Fibroblast of lung (primary cell): ENCODE results near the gene SPEN.
"Not testable (repeated sequence)": the region's sequence is repeated elsewhere in the genome, so short reads cannot be mapped to it uniquely, and the experiment has no call there.

ENCODE experiments used
- EZH2 ChIP-seq: IDR thresholded peaks from 2 replicates; pipeline ENCODE4 v1.5.1; 2012; ENCODE audit warnings: low read length, control low read depth, mild to moderate bottlenecking; ENCODE audit errors: missing control alignments
- TF ChIP-seq, protein P1 (sequence below), 2 donors: IDR thresholded peaks in 1 of 2; conservative IDR thresholded peaks in 1 of 2; 1 replicate in 1 of 2; 2 replicates in 1 of 2; pipeline ENCODE4 v1.5.1; 2011 to 2012; ENCODE audit warnings: low read length in 2 of 2, control low read depth in 1 of 2, inconsistent platforms in 1 of 2, low read depth in 1 of 2, mild to moderate bottlenecking in 1 of 2

DNA sequence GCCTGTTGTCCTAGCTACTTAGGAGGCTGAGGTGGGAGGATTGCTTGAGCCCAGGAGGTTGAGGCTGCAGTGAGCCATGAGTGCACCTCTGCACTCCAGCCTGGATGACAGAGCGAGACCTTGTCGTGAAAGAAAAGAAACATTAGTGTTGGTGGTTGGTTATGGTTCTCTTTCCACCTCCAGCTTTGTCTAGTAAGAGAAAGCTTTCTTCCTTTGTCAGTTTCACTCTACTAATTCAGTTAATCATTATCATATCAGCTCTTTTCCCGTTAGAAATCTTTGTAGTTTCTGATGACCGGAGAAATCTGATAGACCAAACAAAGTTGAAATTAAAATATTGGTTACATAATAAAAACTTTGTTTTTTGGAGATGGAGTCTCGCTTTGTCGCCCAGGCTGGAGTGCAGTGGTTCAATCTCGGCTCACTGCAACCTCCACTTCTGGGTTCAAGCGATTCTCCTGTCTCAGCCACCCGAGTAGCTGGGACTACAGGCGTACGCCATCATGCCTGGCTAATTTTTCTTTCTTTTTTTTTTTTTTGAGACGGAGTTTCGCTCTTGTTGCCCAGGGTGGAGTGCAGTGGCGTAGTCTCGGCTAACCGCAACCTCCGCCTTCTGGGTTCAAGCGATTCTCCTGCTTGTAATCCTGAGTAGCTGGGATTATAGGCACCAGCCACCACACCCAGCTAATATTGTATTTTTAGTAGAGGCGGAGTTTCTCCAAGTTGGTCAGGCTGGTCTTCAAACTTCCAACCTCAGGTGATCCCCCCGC lies 49.5 kb downstream of the SPEN start:
- TF ChIP-seq, protein P1, sequence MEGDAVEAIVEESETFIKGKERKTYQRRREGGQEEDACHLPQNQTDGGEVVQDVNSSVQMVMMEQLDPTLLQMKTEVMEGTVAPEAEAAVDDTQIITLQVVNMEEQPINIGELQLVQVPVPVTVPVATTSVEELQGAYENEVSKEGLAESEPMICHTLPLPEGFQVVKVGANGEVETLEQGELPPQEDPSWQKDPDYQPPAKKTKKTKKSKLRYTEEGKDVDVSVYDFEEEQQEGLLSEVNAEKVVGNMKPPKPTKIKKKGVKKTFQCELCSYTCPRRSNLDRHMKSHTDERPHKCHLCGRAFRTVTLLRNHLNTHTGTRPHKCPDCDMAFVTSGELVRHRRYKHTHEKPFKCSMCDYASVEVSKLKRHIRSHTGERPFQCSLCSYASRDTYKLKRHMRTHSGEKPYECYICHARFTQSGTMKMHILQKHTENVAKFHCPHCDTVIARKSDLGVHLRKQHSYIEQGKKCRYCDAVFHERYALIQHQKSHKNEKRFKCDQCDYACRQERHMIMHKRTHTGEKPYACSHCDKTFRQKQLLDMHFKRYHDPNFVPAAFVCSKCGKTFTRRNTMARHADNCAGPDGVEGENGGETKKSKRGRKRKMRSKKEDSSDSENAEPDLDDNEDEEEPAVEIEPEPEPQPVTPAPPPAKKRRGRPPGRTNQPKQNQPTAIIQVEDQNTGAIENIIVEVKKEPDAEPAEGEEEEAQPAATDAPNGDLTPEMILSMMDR (conservative IDR thresholded peaks at IDR 0.05 in 1 of 2, IDR thresholded peaks at IDR 0.05 in 1 of 2; ENCODE audit: low read depth in 1 of 2, low read length in 2 of 2), result not testable (repeated sequence)
- TF ChIP-seq EZH2, result not testable (repeated sequence)
